H1 (cell line): ENCODE data around the gene PPP1R3G. TPM values are rescaled to one million over a fixed set of nuclear protein-coding genes. Genes with fewer than 3 reads are reported as not detected.

ENCODE experiments used
- CTCF ChIA-PET: fragments of 300-600 bp; sonication (Branson Sonifier 250); formaldehyde crosslinking; loops from one replicate; lab custom pipeline; 2021; ENCODE audit not compliant: partially characterized antibody; lab: Charles Lee
- POLR2A ChIA-PET: fragments of 300-600 bp; sonication (Branson Sonifier 250); formaldehyde crosslinking; loops from one replicate; lab custom pipeline; 2021; ENCODE audit warnings: inconsistent platforms; ENCODE audit not compliant: partially characterized antibody; lab: Charles Lee
- DNase-seq, 2 experiments: peaks; one replicate each; pipeline versions ENCODE4 v3.0.0 to v3.0.0-alpha.2; 2010 to 2022; ENCODE audit warnings: low spot score in 2 of 2, low read depth in 1 of 2, mixed read lengths in 1 of 2
- FAIRE-seq: peaks from 2 replicates; lab custom pipeline; 2011; peaks lifted over from hg19 to GRCh38; lab: Jason Lieb, UNC
- H2AFZ ChIP-seq: 2 replicates; pipeline ENCODE4 v1.8.1; 2012; ENCODE audit warnings: low read length, inconsistent platforms
- H2AK5ac ChIP-seq: 2 replicates; pipeline ENCODE4 v1.6.1; 2013; ENCODE audit warnings: low read depth, low read length
- H2BK120ac ChIP-seq: replicated peaks from 2 replicates; pipeline ENCODE3; 2013; ENCODE audit warnings: low read depth, low read length, inconsistent platforms
- H2BK12ac ChIP-seq: 2 replicates; pipeline ENCODE4 v1.6.1; 2013; ENCODE audit warnings: low read depth, low read length
- H2BK15ac ChIP-seq: 2 replicates; pipeline ENCODE4 v1.6.1; 2013; ENCODE audit warnings: low read length
- H2BK20ac ChIP-seq: 2 replicates; pipeline ENCODE4 v1.6.1; 2013; ENCODE audit warnings: low read length
- H2BK5ac ChIP-seq: 2 replicates; pipeline ENCODE4 v1.6.1; 2013; ENCODE audit warnings: low read depth, low read length
- H3K14ac ChIP-seq: 2 replicates; pipeline ENCODE4 v1.6.1; 2013; ENCODE audit warnings: inconsistent platforms; ENCODE audit not compliant: insufficient read length
- H3K18ac ChIP-seq: 2 replicates; pipeline ENCODE4 v1.6.1; 2013; ENCODE audit warnings: low read length; ENCODE audit errors: extremely low read depth
- H3K23ac ChIP-seq: 2 replicates; pipeline ENCODE4 v1.6.1; 2013; ENCODE audit warnings: inconsistent platforms; ENCODE audit not compliant: insufficient read length
- H3K23me2 ChIP-seq: 2 replicates; pipeline ENCODE4 v1.6.1; 2013; ENCODE audit warnings: low read depth, low read length
- H3K27ac ChIP-seq: 2 replicates; pipeline ENCODE4 v1.6.1; 2011; ENCODE audit warnings: low read depth, low read length, inconsistent platforms
- H3K27me3 ChIP-seq, 4 experiments: replicated peaks in 1 of 4; 1 replicate in 1 of 4; 2 replicates in 3 of 4; pipeline versions ENCODE4 v1.6.1 to v1.8.1; 2011 to 2013; ENCODE audit warnings: low read length in 3 of 4, mild to moderate bottlenecking in 3 of 4, inconsistent platforms in 2 of 4, mixed read lengths in 2 of 4, moderate library complexity in 1 of 4; ENCODE audit not compliant: control insufficient read depth in 3 of 4, insufficient read depth in 3 of 4; ENCODE audit errors: extremely low read depth in 1 of 4
- H3K36me3 ChIP-seq, 4 experiments: 2 replicates each; pipeline versions ENCODE4 v1.6.1 to v1.8.1; 2011 to 2013; ENCODE audit warnings: mild to moderate bottlenecking in 4 of 4, low read length in 3 of 4, moderate library complexity in 2 of 4, control low read depth in 1 of 4, inconsistent platforms in 1 of 4; ENCODE audit not compliant: insufficient read depth in 4 of 4, control insufficient read depth in 2 of 4
- H3K4ac ChIP-seq: replicated peaks from 2 replicates; pipeline ENCODE3; 2013; ENCODE audit warnings: low read length, low read depth, mixed read lengths, inconsistent platforms; ENCODE audit not compliant: insufficient read length
- H3K4me1 ChIP-seq, 4 experiments: replicated peaks in 1 of 4; 1 replicate in 1 of 4; 2 replicates in 3 of 4; pipeline versions ENCODE4 v1.6.1 to v1.8.1; 2011 to 2013; ENCODE audit warnings: low read length in 3 of 4, inconsistent platforms in 2 of 4, mixed read lengths in 1 of 4; ENCODE audit not compliant: insufficient read depth in 4 of 4, control insufficient read depth in 3 of 4
- H3K4me2 ChIP-seq, 2 experiments: 2 replicates each; pipeline versions ENCODE4 v1.6.1 to v1.8.1; 2011 to 2013; ENCODE audit warnings: low read depth in 2 of 2, low read length in 2 of 2, control low read depth in 1 of 2, inconsistent platforms in 1 of 2, mild to moderate bottlenecking in 1 of 2; ENCODE audit not compliant: insufficient read depth in 1 of 2
- H3K4me3 ChIP-seq, 4 experiments: fragments of 200-600, 300-600 bp in 1 of 4; sonication (generic), shearing (Covaris generic), sonication (Bioruptor Twin) in 1 of 4; 2 replicates each; pipeline versions ENCODE4 v1.5.1 to v1.8.1; 2011 to 2016; ENCODE audit warnings: low read length in 4 of 4, low read depth in 3 of 4, control low read depth in 2 of 4, inconsistent platforms in 2 of 4, mild to moderate bottlenecking in 2 of 4, mixed read lengths in 1 of 4, moderate library complexity in 1 of 4; ENCODE audit not compliant: insufficient read depth in 2 of 4; ENCODE audit errors: extremely low read depth in 1 of 4
- H3K56ac ChIP-seq: replicated peaks from 2 replicates; pipeline ENCODE3; 2013; ENCODE audit warnings: low read depth, mild to moderate bottlenecking, mixed read lengths, low read length, inconsistent platforms; ENCODE audit not compliant: insufficient read length
- H3K79me1 ChIP-seq: 2 replicates; pipeline ENCODE4 v1.6.1; 2013; ENCODE audit warnings: low read depth, low read length, control low read depth
- H3K79me2 ChIP-seq, 2 experiments: 2 replicates each; pipeline versions ENCODE4 v1.6.1 to v1.8.1; 2012 to 2013; ENCODE audit warnings: low read length in 2 of 2, mild to moderate bottlenecking in 2 of 2, inconsistent platforms in 1 of 2; ENCODE audit not compliant: insufficient read depth in 2 of 2, control insufficient read depth in 1 of 2
- H3K9ac ChIP-seq, 4 experiments: replicated peaks in 1 of 4; 1 replicate in 1 of 4; 2 replicates in 3 of 4; pipeline versions ENCODE4 v1.6.1 to v1.8.1; 2011 to 2013; ENCODE audit warnings: low read depth in 3 of 4, low read length in 3 of 4, control low read depth in 2 of 4, mild to moderate bottlenecking in 2 of 4, moderate library complexity in 2 of 4, inconsistent platforms in 1 of 4; ENCODE audit errors: extremely low read depth in 1 of 4
- H3K9me3 ChIP-seq, 2 experiments: 2 replicates each; pipeline versions ENCODE4 v1.6.1 to v1.8.1; 2012 to 2013; ENCODE audit warnings: mild to moderate bottlenecking in 2 of 2, moderate library complexity in 2 of 2, control low read depth in 1 of 2, inconsistent platforms in 1 of 2, low read depth in 1 of 2, low read length in 1 of 2, mixed read lengths in 1 of 2; ENCODE audit not compliant: insufficient read depth in 2 of 2
- H4K20me1 ChIP-seq, 2 experiments: replicated peaks in 1 of 2; 2 replicates each; pipeline versions ENCODE3 to v1.8.1; 2011 to 2013; ENCODE audit warnings: inconsistent platforms in 2 of 2, low read length in 2 of 2, mild to moderate bottlenecking in 1 of 2; ENCODE audit not compliant: insufficient read depth in 2 of 2, control insufficient read depth in 1 of 2
- H4K5ac ChIP-seq: 2 replicates; pipeline ENCODE4 v1.6.1; 2013; ENCODE audit warnings: low read length, low read depth, mixed read lengths, inconsistent platforms; ENCODE audit not compliant: insufficient read length
- H4K8ac ChIP-seq: 2 replicates; pipeline ENCODE4 v1.8.0; 2013; ENCODE audit warnings: mild to moderate bottlenecking, moderate library complexity, low read length, inconsistent platforms; ENCODE audit not compliant: insufficient read depth; ENCODE audit errors: extremely low read depth
- H4K91ac ChIP-seq: replicated peaks from 2 replicates; pipeline ENCODE3; 2013; ENCODE audit warnings: low read length, mixed read lengths, inconsistent platforms; ENCODE audit not compliant: insufficient read length
- ASH2L ChIP-seq: fragments of 200-600, 300-600 bp; sonication (generic); IDR thresholded peaks from one replicate; pipeline ENCODE4 v1.7.1; 2017; ENCODE audit warnings: low read length
- BCL11A ChIP-seq, 2 experiments: IDR thresholded peaks; one replicate each; pipeline ENCODE4 v1.6.1; 2011; ENCODE audit warnings: low read depth in 2 of 2, low read length in 2 of 2, mild to moderate bottlenecking in 2 of 2
- EGR1 ChIP-seq: IDR thresholded peaks from 2 replicates; pipeline ENCODE4 v1.6.1; 2011; ENCODE audit warnings: low read depth, low read length, borderline replicate concordance
- FOSL1 ChIP-seq: IDR thresholded peaks from 2 replicates; pipeline ENCODE4 v1.6.1; 2011; ENCODE audit warnings: mild to moderate bottlenecking, low read depth, low read length, moderate library complexity; ENCODE audit not compliant: insufficient read depth
- JUN ChIP-seq: IDR thresholded peaks from 2 replicates; pipeline ENCODE4 v1.6.1; 2011; ENCODE audit warnings: low read depth, mild to moderate bottlenecking, improper control_type of control experiment, low read length
- KDM5A ChIP-seq: fragments of 200-600 bp; IDR thresholded peaks from 2 replicates; pipeline ENCODE4 v1.7.1; 2012; ENCODE audit warnings: mild to moderate bottlenecking, low read length, inconsistent platforms, mixed read lengths
- MAFK ChIP-seq: IDR thresholded peaks from 2 replicates; pipeline ENCODE4 v1.6.1; 2012; ENCODE audit warnings: low read depth, mild to moderate bottlenecking, improper control_type of control experiment, low read length
- PHF8 ChIP-seq: fragments of 200-600 bp; sonication (generic); conservative IDR thresholded peaks from 2 replicates; pipeline ENCODE4 v1.7.1; 2012; ENCODE audit warnings: low read depth, mild to moderate bottlenecking, inconsistent platforms, low read length, moderate library complexity
- RFX5 ChIP-seq: IDR thresholded peaks from 2 replicates; pipeline ENCODE4 v1.6.1; 2011; ENCODE audit warnings: low read depth, low read length, improper control_type of control experiment, borderline replicate concordance
- RXRA ChIP-seq: IDR thresholded peaks from 2 replicates; pipeline ENCODE4 v1.6.1; 2011; ENCODE audit warnings: low read depth, mild to moderate bottlenecking, low read length, moderate library complexity; ENCODE audit not compliant: insufficient read depth
- SIN3A ChIP-seq, 2 experiments: IDR thresholded peaks in 1 of 2; conservative IDR thresholded peaks in 1 of 2; 2 replicates each; pipeline ENCODE4 v1.6.1; 2011 to 2012; ENCODE audit warnings: low read length in 2 of 2, improper control_type of control experiment in 1 of 2, low read depth in 1 of 2, mild to moderate bottlenecking in 1 of 2
- TBP ChIP-seq: IDR thresholded peaks from 2 replicates; pipeline ENCODE4 v1.6.1; 2011; ENCODE audit warnings: low read depth, low read length, improper control_type of control experiment
- TEAD4 ChIP-seq: IDR thresholded peaks from 2 replicates; pipeline ENCODE4 v1.6.1; 2012; ENCODE audit warnings: low read depth, low read length, inconsistent platforms, mixed read lengths
- YY1 ChIP-seq: IDR thresholded peaks from 2 replicates; pipeline ENCODE4 v1.6.1; 2011; ENCODE audit warnings: low read depth, mild to moderate bottlenecking, low read length
- WGBS, 2 experiments: shearing (Covaris generic) in 1 of 2; methylation state at CpG; one replicate each; pipeline versions ENCODE4 v1.1.6 to v1.1.7; 2013 to 2015; ENCODE audit warnings: low lambda C conversion rate in 2 of 2, mixed read lengths in 2 of 2, inconsistent platforms in 1 of 2, low coverage in 1 of 2, missing lambda C conversion rate in 1 of 2; ENCODE audit not compliant: insufficient replicate concordance in 2 of 2, insufficient coverage in 1 of 2, insufficient read length in 1 of 2; ENCODE audit errors: extremely low coverage in 1 of 2, missing lambda C conversion rate in 1 of 2; 5-methylcytosine and 5-hydroxymethylcytosine counted together
- polyA plus RNA-seq, 7 experiments: library from polyadenylated mRNA; depleted of rRNA in 3 of 7; stranded (reverse) in 5 of 7; unstranded in 2 of 7; fragments of >200 nt in 5 of 7; fragments of 200-250 nt in 2 of 7; gene quantifications; 1 replicate in 5 of 7; 2 replicates in 1 of 7; 4 replicates in 1 of 7; pipeline versions ENCODE4 v1.2.1 to v1.2.3, GENCODE V29; 2011 to 2013; ENCODE audit warnings: missing spikeins in 2 of 7, mixed read lengths in 2 of 7
- total RNA-seq: library from RNA; stranded (reverse); fragmentation: NEBNext Ultra II Directional; extraction: Animal tissue kit (Norgen Biotek cat#: 25700); gene quantifications from 2 replicates; pipeline ENCODE4 v1.2.1, GENCODE V29; 2021

The PPP1R3G gene
- total and polyA plus RNA-seq, 2 of the 8 experiments (the other 6 are each of a cell fraction or from before 2014, with no cell fraction given): 0.03 to 0.09 TPM

- H3K79me1 ChIP-seq: no peaks in the 10 kb centered on the region; the same call in 1 of the 2 replicates
- H3K4me2 ChIP-seq: no peak overlapping the region
- H2BK20ac ChIP-seq: no peak overlapping the region
- H3K27me3 ChIP-seq: no peaks in the 10 kb centered on the region
- ChIA-PET CTCF (interaction anchor here (1.2 kb wide), 1 partner anchor 19 kb away, joined by 5 read pairs; no protein-coding TSS in a partner anchor), POLR2A (no interaction called here)
- H3K9ac ChIP-seq: no peak overlapping the region
- H4K5ac ChIP-seq: no peak overlapping the region
- no peaks in the 10 kb centered on the region for H3K36me3 ChIP-seq
- H2BK12ac ChIP-seq: no peak overlapping the region
- FAIRE-seq (no peak), DNase-seq (no peak)
- no peak overlapping the region for H3K56ac ChIP-seq
- no peak overlapping the region for H3K18ac ChIP-seq
- no peak overlapping the region for H3K4me3 ChIP-seq
- no peak overlapping the region for H3K14ac ChIP-seq
- no peaks in the 10 kb centered on the region; the same call in 1 of the 2 replicates for H3K23me2 ChIP-seq
- H3K4ac ChIP-seq: no peak overlapping the region
- H4K20me1 ChIP-seq: peaks cover 0 to 7% of the 10 kb centered on the region in 2 experiments
- H2AFZ ChIP-seq: no peak overlapping the region
- no peak overlapping the region for H4K91ac ChIP-seq
- WGBS, 2 experiments: 93% methylated on average over 9 of the region's 9 CpGs; no CpG with 5 or more reads in 1 of the 2 experiments
- H2BK120ac ChIP-seq: no peak overlapping the region
- no peak overlapping the region for H3K27ac ChIP-seq
- no peak overlapping the region for H2BK15ac ChIP-seq
- no peak overlapping the region; the same call in 1 of the 2 replicates for H4K8ac ChIP-seq
- no peaks in the 10 kb centered on the region for H3K79me2 ChIP-seq
- H2BK5ac ChIP-seq: no peak overlapping the region
- no peak overlapping the region for H3K23ac ChIP-seq
- H3K4me1 ChIP-seq: no peaks in the 10 kb centered on the region
- H3K9me3 ChIP-seq: no peaks in the 10 kb centered on the region
- H2AK5ac ChIP-seq: no peak overlapping the region
- TF ChIP-seq FOSL1 (no peak), JUN (no peak), PHF8 (no peak), EGR1 (no peak), TBP (no peak), YY1 (no peak), MAFK (no peak), SIN3A (conservative IDR thresholded peaks at IDR 0.05 in 1 of 2, IDR thresholded peaks at IDR 0.05 in 1 of 2; ENCODE audit: low read depth in 1 of 2, low read length in 2 of 2) (no peak), ASH2L (no peak), BCL11A (IDR thresholded peaks at IDR 0.05; ENCODE audit: low read depth in 2 of 2, low read length in 2 of 2) (no peak), KDM5A (no peak), RXRA (no peak), RFX5 (no peak), TEAD4 (no peak)
Measured at GRCh38 chr6:5116243-5116991, 31.3 kb downstream of the PPP1R3G start.
